ENCODE measurements around the gene CRYGN. TPM values are rescaled to one million over a fixed set of nuclear protein-coding genes. Genes with fewer than 3 reads are reported as not detected.

The CRYGN gene
- total and polyA plus RNA-seq, 9 of the 15 experiments (the other 6 are each of a cell fraction or from before 2014, with no cell fraction given), result not detected

GRCh38 chr7:151437159-151437553, 2.8 kb downstream of the CRYGN start:
- no peak overlapping the region for H3K9ac ChIP-seq (ENCODE audit: insufficient read depth in 1 of 2, low read depth in 2 of 2, low read length in 2 of 2)
- ATAC-seq (no peak), DNase-seq (ENCODE audit: extremely low read depth in 1 of 4, low spot score in 3 of 4) (no peak), FAIRE-seq (no peak)
- intact Hi-C loops (cut with micrococcal nuclease) (no loop called here), in situ Hi-C loops (cut with MboI) (no loop called here)
- H3K27me3 ChIP-seq (ENCODE audit: control insufficient read depth in 2 of 2, insufficient read depth in 2 of 2, low read length in 2 of 2), result peaks cover 28 to 75% of the 10 kb centered on the region in 2 experiments; a peak in 4 of 5 replicates
- CTCF ChIA-PET (ENCODE audit: low intra/inter-chr PET ratio), result no interaction called here
- H3K4me3 ChIP-seq, result no peak overlapping the region
- H4K20me1 ChIP-seq (replicated peaks; ENCODE audit: control insufficient read depth, insufficient read depth, low read length), result peaks cover 4% of the 10 kb centered on the region; the same call in 1 of the 2 replicates
- no peaks in the 10 kb centered on the region for H3K9me3 ChIP-seq (replicated peaks; ENCODE audit: control insufficient read depth, insufficient read depth, low read depth, low read length)
- no TSS peak for BruUV-seq (replicated peaks)
- POLR2A ChIA-PET, result interaction anchor here (0.6 to 0.8 kb wide), 2 partner anchors 9 to 121 kb away, joined by 3 read pairs; no protein-coding TSS in a partner anchor
- no peaks in the 10 kb centered on the region for H3K36me3 ChIP-seq (ENCODE audit: control insufficient read depth, insufficient read depth, low read length)
- no peak overlapping the region for H3K4me2 ChIP-seq (ENCODE audit: insufficient read depth, low read length)
- no peaks in the 10 kb centered on the region for H3K9me1 ChIP-seq (ENCODE audit: control insufficient read depth, insufficient read depth, low read length)
- H3K79me2 ChIP-seq (ENCODE audit: control insufficient read depth, insufficient read depth, low read length), result no peaks in the 10 kb centered on the region
- 27% methylated on average over 13 of the region's 13 CpGs for WGBS (ENCODE audit: insufficient coverage, low coverage, missing lambda C conversion rate)
- H3K4me1 ChIP-seq (replicated peaks in 1 of 2; ENCODE audit: control insufficient read depth in 2 of 2, insufficient read depth in 2 of 2, low read length in 2 of 2), result peaks cover 0 to 23% of the 10 kb centered on the region in 2 experiments; a peak in 2 of 5 replicates
- no peak overlapping the region for H3K27ac ChIP-seq (ENCODE audit: extremely low read depth, low read depth, low read length)
- no peak for TF ChIP-seq ZNF512 (tag; IDR thresholded peaks at IDR 0.05)
- TF ChIP-seq KAT8 (IDR thresholded peaks at IDR 0.05; ENCODE audit: low read depth), result no peak
- H2AFZ ChIP-seq (ENCODE audit: low read depth, low read length), result no peak overlapping the region

GRCh38 chr7:151436446-151437158, 3.3 kb downstream of the CRYGN start:
- FAIRE-seq (no peak), ATAC-seq (no peak), DNase-seq (ENCODE audit: extremely low read depth in 1 of 4, low spot score in 3 of 4) (no peak)
- Histone ChIP-seq H3K27ac (ENCODE audit: extremely low read depth, low read depth, low read length) (no peak overlapping the region), H3K9ac (ENCODE audit: insufficient read depth in 1 of 2, low read depth in 2 of 2, low read length in 2 of 2) (no peak overlapping the region), H3K9me3 (replicated peaks; ENCODE audit: control insufficient read depth, insufficient read depth, low read depth, low read length) (no peaks in the 10 kb centered on the region), H3K4me3 (no peak overlapping the region), H3K27me3 (ENCODE audit: control insufficient read depth in 2 of 2, insufficient read depth in 2 of 2, low read length in 2 of 2) (peaks cover 28 to 81% of the 10 kb centered on the region in 2 experiments; a peak in 4 of 5 replicates), H2AFZ (ENCODE audit: low read depth, low read length) (no peak overlapping the region), H3K79me2 (ENCODE audit: control insufficient read depth, insufficient read depth, low read length) (no peaks in the 10 kb centered on the region), H3K9me1 (ENCODE audit: control insufficient read depth, insufficient read depth, low read length) (no peaks in the 10 kb centered on the region), H4K20me1 (replicated peaks; ENCODE audit: control insufficient read depth, insufficient read depth, low read length) (peaks cover 4% of the 10 kb centered on the region; the same call in 1 of the 2 replicates), H3K36me3 (ENCODE audit: control insufficient read depth, insufficient read depth, low read length) (no peaks in the 10 kb centered on the region), H3K4me1 (replicated peaks in 1 of 2; ENCODE audit: control insufficient read depth in 2 of 2, insufficient read depth in 2 of 2, low read length in 2 of 2) (peaks cover 0 to 28% of the 10 kb centered on the region in 2 experiments; a peak in 2 of 5 replicates), H3K4me2 (ENCODE audit: insufficient read depth, low read length) (no peak overlapping the region)
- POLR2A ChIA-PET, result interaction anchor here (0.8 kb wide), 1 partner anchor 121 kb away, joined by 3 read pairs; no protein-coding TSS in a partner anchor
- in situ Hi-C loops (cut with MboI) (no loop called here), intact Hi-C loops (cut with micrococcal nuclease) (no loop called here)
- CTCF ChIA-PET (ENCODE audit: low intra/inter-chr PET ratio), result no interaction called here
- TF ChIP-seq NFATC3 (IDR thresholded peaks at IDR 0.05) (no peak), ELF1 (tag; IDR thresholded peaks at IDR 0.05) (no peak)
- BruUV-seq (replicated peaks), result no TSS peak
- 34% methylated on average over 9 of the region's 9 CpGs for WGBS (ENCODE audit: insufficient coverage, low coverage, missing lambda C conversion rate)
